HepG2 (cell line): Measurements from ENCODE around the gene SYP. TPM values are rescaled to one million over a fixed set of nuclear protein-coding genes. Genes with fewer than 3 reads are reported as not detected.
A peak's percentile ranks its signal among the peaks of the same experiment; 100 is the strongest.

ENCODE experiments used
- KMT2B ChIP-seq: IDR thresholded peaks from 2 replicates; pipeline ENCODE4 v1.6.1; 2016; ENCODE audit warnings: missing genetic modification reagents, missing compliant biosample characterization
- MED1 ChIP-seq: sonication (generic); formaldehyde crosslinking; IDR thresholded peaks from 2 replicates; pipeline ENCODE4 v1.4.0; 2020; ENCODE audit warnings: missing genetic modification reagents
- NONO ChIP-seq, 2 experiments: fragments of 450-650 bp in 1 of 2; sonication (generic) in 1 of 2; formaldehyde crosslinking in 1 of 2; IDR thresholded peaks in 1 of 2; conservative IDR thresholded peaks in 1 of 2; 2 replicates each; pipeline versions ENCODE4 v1.6.1 to v1.8.0; 2017 to 2022; ENCODE audit warnings: mild to moderate bottlenecking in 1 of 2, missing genetic modification reagents in 1 of 2, moderate library complexity in 1 of 2
- SALL1 ChIP-seq: sonication (generic); formaldehyde crosslinking; IDR thresholded peaks from 2 replicates; pipeline ENCODE4 v1.8.0; 2022; ENCODE audit warnings: mild to moderate bottlenecking, missing genetic modification reagents
- SAP130 ChIP-seq: IDR thresholded peaks from 2 replicates; pipeline ENCODE4 v1.6.1; 2016; ENCODE audit warnings: low read depth
- TRIM24 ChIP-seq: sonication (generic); formaldehyde crosslinking; IDR thresholded peaks from 2 replicates; pipeline ENCODE4 v1.8.0; 2022; ENCODE audit warnings: mild to moderate bottlenecking, missing genetic modification reagents
- ZNF788 ChIP-seq: sonication (generic); formaldehyde crosslinking; IDR thresholded peaks from 2 replicates; pipeline ENCODE4 v1.5.0; 2020; ENCODE audit warnings: mild to moderate bottlenecking, missing genetic modification reagents, borderline replicate concordance
- polyA plus RNA-seq, 8 experiments: library from polyadenylated mRNA; depleted of rRNA in 3 of 8; stranded (reverse) in 7 of 8; unstranded in 1 of 8; fragments of >200 nt; fragmentation: Illumina TruSeq in 4 of 8; extraction: Trizol in 4 of 8; gene quantifications; 2 replicates each; pipeline versions ENCODE4 v1.2.1 to v1.2.3, GENCODE V29; 2011 to 2016; ENCODE audit warnings: low read depth in 4 of 8, missing spikeins in 1 of 8, mixed read lengths in 1 of 8; ENCODE audit not compliant: insufficient read depth in 1 of 8
- total RNA-seq, 5 experiments: library from RNA; depleted of rRNA; stranded (reverse); fragments of >200 nt; fragmentation: Illumina TruSeq; extraction: Trizol; gene quantifications; 2 replicates each; pipeline ENCODE4 v1.2.3, GENCODE V29; 2016; ENCODE audit warnings: low read depth in 1 of 5
- TF ChIP-seq, protein P1 (sequence below): sonication (generic); formaldehyde crosslinking; IDR thresholded peaks from 2 replicates; pipeline ENCODE4 v1.4.0; 2020; ENCODE audit warnings: missing genetic modification reagents, borderline replicate concordance
- TF ChIP-seq, protein P2 (sequence below): sonication (generic); formaldehyde crosslinking; IDR thresholded peaks from 2 replicates; pipeline ENCODE4 v1.5.1; 2020; ENCODE audit warnings: missing genetic modification reagents, mild to moderate bottlenecking, borderline replicate concordance
- TF ChIP-seq, protein P3 (sequence below): sonication (generic); formaldehyde crosslinking; IDR thresholded peaks from 2 replicates; pipeline ENCODE4 v1.5.0; 2020; ENCODE audit warnings: mild to moderate bottlenecking, missing genetic modification reagents, moderate library complexity
- TF ChIP-seq, protein P4 (sequence below): sonication (generic); formaldehyde crosslinking; IDR thresholded peaks from 2 replicates; pipeline ENCODE4 v1.5.1; 2020; ENCODE audit warnings: mild to moderate bottlenecking, missing genetic modification reagents, moderate library complexity

SYP gene
- total and polyA plus RNA-seq, 2 of the 13 experiments (the other 11 are each of a cell fraction or from before 2014, with no cell fraction given), result 2.0 to 2.5 TPM

DNA sequence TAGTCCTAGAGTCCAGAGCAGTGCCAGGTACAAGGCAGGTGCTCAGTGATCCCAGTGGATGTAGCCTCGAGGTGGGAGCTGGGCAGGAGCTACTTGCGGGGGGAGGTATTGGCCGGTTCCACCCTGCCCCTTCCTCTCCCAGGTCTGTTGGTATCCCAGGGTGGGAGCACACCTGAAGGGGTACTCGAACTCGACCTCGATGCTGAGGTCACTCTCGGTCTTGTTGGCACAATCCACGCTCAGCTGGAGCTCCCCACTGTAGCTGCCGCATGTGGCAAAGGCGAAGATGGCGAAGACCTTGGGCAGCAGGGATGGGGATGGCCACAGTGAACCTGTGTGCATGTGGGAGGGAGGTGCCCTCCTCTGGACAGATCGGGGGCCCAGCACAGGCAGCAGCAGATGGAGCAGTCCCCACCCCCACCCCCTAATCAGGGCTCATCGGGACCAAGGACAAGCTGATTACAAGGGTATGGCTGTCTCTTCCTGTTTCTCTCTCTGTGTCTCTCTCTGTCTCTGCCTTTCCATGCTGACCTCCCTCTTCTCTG, 2.4 kb downstream of the SYP start (continued):
- TF ChIP-seq, protein P1, sequence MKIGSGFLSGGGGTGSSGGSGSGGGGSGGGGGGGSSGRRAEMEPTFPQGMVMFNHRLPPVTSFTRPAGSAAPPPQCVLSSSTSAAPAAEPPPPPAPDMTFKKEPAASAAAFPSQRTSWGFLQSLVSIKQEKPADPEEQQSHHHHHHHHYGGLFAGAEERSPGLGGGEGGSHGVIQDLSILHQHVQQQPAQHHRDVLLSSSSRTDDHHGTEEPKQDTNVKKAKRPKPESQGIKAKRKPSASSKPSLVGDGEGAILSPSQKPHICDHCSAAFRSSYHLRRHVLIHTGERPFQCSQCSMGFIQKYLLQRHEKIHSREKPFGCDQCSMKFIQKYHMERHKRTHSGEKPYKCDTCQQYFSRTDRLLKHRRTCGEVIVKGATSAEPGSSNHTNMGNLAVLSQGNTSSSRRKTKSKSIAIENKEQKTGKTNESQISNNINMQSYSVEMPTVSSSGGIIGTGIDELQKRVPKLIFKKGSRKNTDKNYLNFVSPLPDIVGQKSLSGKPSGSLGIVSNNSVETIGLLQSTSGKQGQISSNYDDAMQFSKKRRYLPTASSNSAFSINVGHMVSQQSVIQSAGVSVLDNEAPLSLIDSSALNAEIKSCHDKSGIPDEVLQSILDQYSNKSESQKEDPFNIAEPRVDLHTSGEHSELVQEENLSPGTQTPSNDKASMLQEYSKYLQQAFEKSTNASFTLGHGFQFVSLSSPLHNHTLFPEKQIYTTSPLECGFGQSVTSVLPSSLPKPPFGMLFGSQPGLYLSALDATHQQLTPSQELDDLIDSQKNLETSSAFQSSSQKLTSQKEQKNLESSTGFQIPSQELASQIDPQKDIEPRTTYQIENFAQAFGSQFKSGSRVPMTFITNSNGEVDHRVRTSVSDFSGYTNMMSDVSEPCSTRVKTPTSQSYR (CRISPR knock-in tag), result peak; percentile 53; the same call in 1 of the 2 replicates
- TF ChIP-seq SALL1 (CRISPR knock-in tag), result 0 out of 2 replicates have a peak, but pooled peaks have one; percentile 21
- TF ChIP-seq ZNF788 (CRISPR knock-in tag), result 0 out of 2 replicates have a peak, but pooled peaks have one; percentile 26
- TF ChIP-seq, protein P2, sequence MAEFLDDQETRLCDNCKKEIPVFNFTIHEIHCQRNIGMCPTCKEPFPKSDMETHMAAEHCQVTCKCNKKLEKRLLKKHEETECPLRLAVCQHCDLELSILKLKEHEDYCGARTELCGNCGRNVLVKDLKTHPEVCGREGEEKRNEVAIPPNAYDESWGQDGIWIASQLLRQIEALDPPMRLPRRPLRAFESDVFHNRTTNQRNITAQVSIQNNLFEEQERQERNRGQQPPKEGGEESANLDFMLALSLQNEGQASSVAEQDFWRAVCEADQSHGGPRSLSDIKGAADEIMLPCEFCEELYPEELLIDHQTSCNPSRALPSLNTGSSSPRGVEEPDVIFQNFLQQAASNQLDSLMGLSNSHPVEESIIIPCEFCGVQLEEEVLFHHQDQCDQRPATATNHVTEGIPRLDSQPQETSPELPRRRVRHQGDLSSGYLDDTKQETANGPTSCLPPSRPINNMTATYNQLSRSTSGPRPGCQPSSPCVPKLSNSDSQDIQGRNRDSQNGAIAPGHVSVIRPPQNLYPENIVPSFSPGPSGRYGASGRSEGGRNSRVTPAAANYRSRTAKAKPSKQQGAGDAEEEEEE (CRISPR knock-in tag), result no peak
- no peak for TF ChIP-seq TRIM24
- TF ChIP-seq, protein P3, sequence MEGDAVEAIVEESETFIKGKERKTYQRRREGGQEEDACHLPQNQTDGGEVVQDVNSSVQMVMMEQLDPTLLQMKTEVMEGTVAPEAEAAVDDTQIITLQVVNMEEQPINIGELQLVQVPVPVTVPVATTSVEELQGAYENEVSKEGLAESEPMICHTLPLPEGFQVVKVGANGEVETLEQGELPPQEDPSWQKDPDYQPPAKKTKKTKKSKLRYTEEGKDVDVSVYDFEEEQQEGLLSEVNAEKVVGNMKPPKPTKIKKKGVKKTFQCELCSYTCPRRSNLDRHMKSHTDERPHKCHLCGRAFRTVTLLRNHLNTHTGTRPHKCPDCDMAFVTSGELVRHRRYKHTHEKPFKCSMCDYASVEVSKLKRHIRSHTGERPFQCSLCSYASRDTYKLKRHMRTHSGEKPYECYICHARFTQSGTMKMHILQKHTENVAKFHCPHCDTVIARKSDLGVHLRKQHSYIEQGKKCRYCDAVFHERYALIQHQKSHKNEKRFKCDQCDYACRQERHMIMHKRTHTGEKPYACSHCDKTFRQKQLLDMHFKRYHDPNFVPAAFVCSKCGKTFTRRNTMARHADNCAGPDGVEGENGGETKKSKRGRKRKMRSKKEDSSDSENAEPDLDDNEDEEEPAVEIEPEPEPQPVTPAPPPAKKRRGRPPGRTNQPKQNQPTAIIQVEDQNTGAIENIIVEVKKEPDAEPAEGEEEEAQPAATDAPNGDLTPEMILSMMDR (CRISPR knock-in tag), result peak; percentile 50
- TF ChIP-seq, protein P4, sequence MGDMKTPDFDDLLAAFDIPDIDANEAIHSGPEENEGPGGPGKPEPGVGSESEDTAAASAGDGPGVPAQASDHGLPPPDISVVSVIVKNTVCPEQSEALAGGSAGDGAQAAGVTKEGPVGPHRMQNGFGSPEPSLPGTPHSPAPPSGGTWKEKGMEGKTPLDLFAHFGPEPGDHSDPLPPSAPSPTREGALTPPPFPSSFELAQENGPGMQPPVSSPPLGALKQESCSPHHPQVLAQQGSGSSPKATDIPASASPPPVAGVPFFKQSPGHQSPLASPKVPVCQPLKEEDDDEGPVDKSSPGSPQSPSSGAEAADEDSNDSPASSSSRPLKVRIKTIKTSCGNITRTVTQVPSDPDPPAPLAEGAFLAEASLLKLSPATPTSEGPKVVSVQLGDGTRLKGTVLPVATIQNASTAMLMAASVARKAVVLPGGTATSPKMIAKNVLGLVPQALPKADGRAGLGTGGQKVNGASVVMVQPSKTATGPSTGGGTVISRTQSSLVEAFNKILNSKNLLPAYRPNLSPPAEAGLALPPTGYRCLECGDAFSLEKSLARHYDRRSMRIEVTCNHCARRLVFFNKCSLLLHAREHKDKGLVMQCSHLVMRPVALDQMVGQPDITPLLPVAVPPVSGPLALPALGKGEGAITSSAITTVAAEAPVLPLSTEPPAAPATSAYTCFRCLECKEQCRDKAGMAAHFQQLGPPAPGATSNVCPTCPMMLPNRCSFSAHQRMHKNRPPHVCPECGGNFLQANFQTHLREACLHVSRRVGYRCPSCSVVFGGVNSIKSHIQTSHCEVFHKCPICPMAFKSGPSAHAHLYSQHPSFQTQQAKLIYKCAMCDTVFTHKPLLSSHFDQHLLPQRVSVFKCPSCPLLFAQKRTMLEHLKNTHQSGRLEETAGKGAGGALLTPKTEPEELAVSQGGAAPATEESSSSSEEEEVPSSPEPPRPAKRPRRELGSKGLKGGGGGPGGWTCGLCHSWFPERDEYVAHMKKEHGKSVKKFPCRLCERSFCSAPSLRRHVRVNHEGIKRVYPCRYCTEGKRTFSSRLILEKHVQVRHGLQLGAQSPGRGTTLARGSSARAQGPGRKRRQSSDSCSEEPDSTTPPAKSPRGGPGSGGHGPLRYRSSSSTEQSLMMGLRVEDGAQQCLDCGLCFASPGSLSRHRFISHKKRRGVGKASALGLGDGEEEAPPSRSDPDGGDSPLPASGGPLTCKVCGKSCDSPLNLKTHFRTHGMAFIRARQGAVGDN (CRISPR knock-in tag), result peak; percentile 79
- 0 out of 2 replicates have a peak, but pooled peaks have one; percentile 12 for TF ChIP-seq MED1
- no peak for TF ChIP-seq KMT2B (CRISPR knock-in tag)
- no peak for TF ChIP-seq NONO (IDR thresholded peaks at IDR 0.05)
- TF ChIP-seq NONO (CRISPR knock-in tag; conservative IDR thresholded peaks at IDR 0.05), result 0 out of 2 replicates have a peak, but pooled peaks have one; percentile 25
- peak; percentile 34; the same call in 1 of the 2 replicates for TF ChIP-seq SAP130 (CRISPR knock-in tag)
